NT2/D1 (cell line): ENCODE measurements around the gene DMGDH.

Experiments used
- YY1 ChIP-seq: IDR thresholded peaks from 2 replicates; pipeline ENCODE4 v1.6.1; 2011; ENCODE audit not compliant: insufficient read length, insufficient read depth
- ZNF274 ChIP-seq: IDR thresholded peaks from 2 replicates; pipeline ENCODE4 v1.6.1; 2011; ENCODE audit warnings: mild to moderate bottlenecking, low read depth, low read length

GRCh38 chr5:79074641-79075040 is 5.2 kb upstream of the DMGDH start:
- no peak for TF ChIP-seq YY1
- TF ChIP-seq ZNF274 = no peak
